GM12878 (cell line): ENCODE measurements around the gene CTNNB1. TPM values are rescaled to one million over a fixed set of nuclear protein-coding genes. Genes with fewer than 3 reads are reported as not detected.

Experiments
- ATAC-seq: fragments of 200-7000 bp; cut with Tn5 transposase; 3 replicates; pipeline ENCODE4 v1.9.1; 2020; ENCODE audit warnings: mild to moderate bottlenecking, moderate library complexity
- BruUV-seq: library from RNA; stranded (reverse); fragments of 400-500 nt; replicated peaks from 2 replicates; lab custom pipeline; 2021; lab: Mats Ljungman, UMichigan
- CTCF ChIA-PET: fragments of 300-600 bp; sonication (Branson Sonifier 250); formaldehyde crosslinking; extraction: SDS; loops from one replicate; lab custom pipeline; 2021; ENCODE audit warnings: inconsistent platforms; lab: Yijun Ruan, JAX
- POLR2A ChIA-PET: fragments of 350-600 bp; formaldehyde crosslinking; extraction: SDS; loops from one replicate; lab custom pipeline; 2021; ENCODE audit warnings: inconsistent platforms; lab: Charles Lee
- RAD21 ChIA-PET: fragments of 300-600 bp; sonication (Branson Sonifier 250); formaldehyde crosslinking; loops from one replicate; lab custom pipeline; 2023; ENCODE audit warnings: antibody characterized with exemption; ENCODE audit not compliant: unreplicated experiment; lab: Charles Lee
- SMC1A ChIA-PET: fragments of 300-600 bp; sonication (Branson Sonifier 250); formaldehyde crosslinking; loops from one replicate; lab custom pipeline; 2023; ENCODE audit not compliant: unreplicated experiment, uncharacterized antibody; lab: Charles Lee
- DNase-seq: peaks from one replicate; pipeline ENCODE4 v3.0.0-alpha.2; 2011; ENCODE audit warnings: low read depth, low spot score
- FAIRE-seq: peaks from 3 replicates; lab custom pipeline; 2011; peaks lifted over from hg19 to GRCh38; lab: Jason Lieb, UNC
- H2AFZ ChIP-seq: 2 replicates; pipeline ENCODE4 v1.6.0; 2011; ENCODE audit warnings: low read depth, low read length, control low read depth; ENCODE audit not compliant: control insufficient read depth
- H3K27ac ChIP-seq: 2 replicates; pipeline ENCODE4 v1.5.1; 2011; ENCODE audit warnings: control low read depth; ENCODE audit not compliant: control insufficient read depth, insufficient read depth
- H3K27me3 ChIP-seq, 2 experiments: replicated peaks in 1 of 2; 2 replicates each; pipeline versions ENCODE4 v1.6.0 to v1.6.1; 2011; ENCODE audit warnings: low read length in 1 of 2; ENCODE audit not compliant: control insufficient read depth in 2 of 2, insufficient read depth in 2 of 2
- H3K36me3 ChIP-seq, 2 experiments: 2 replicates each; pipeline ENCODE4 v1.5.1; 2011; ENCODE audit warnings: low read length in 1 of 2; ENCODE audit not compliant: control insufficient read depth in 2 of 2, insufficient read depth in 2 of 2
- H3K4me1 ChIP-seq: 2 replicates; pipeline ENCODE4 v1.6.1; 2011; ENCODE audit warnings: mild to moderate bottlenecking, low read length, moderate library complexity, mixed read lengths; ENCODE audit not compliant: control insufficient read depth, insufficient read depth
- H3K4me2 ChIP-seq: 2 replicates; pipeline ENCODE4 v1.6.0; 2011; ENCODE audit warnings: control low read depth; ENCODE audit not compliant: control insufficient read depth, insufficient read depth
- H3K4me3 ChIP-seq: fragments of 200-600 bp; sonication (generic); 2 replicates; pipeline ENCODE4 v1.5.1; 2016
- H3K79me2 ChIP-seq: 2 replicates; pipeline ENCODE4 v1.6.0; 2011; ENCODE audit warnings: low read length; ENCODE audit not compliant: control insufficient read depth, insufficient read depth
- H3K9ac ChIP-seq: 2 replicates; pipeline ENCODE4 v1.8.0; 2011; ENCODE audit warnings: low read length, control low read depth, mixed read lengths; ENCODE audit not compliant: control insufficient read depth, insufficient read depth
- H3K9me3 ChIP-seq: replicated peaks from 3 replicates; pipeline ENCODE4 v1.5.1; 2011; ENCODE audit warnings: mild to moderate bottlenecking, low read length; ENCODE audit not compliant: control insufficient read depth, insufficient read depth
- H4K20me1 ChIP-seq: 2 replicates; pipeline ENCODE4 v1.6.0; 2011; ENCODE audit not compliant: control insufficient read depth, insufficient read depth
- ATF7 ChIP-seq: fragments of 450-650 bp; IDR thresholded peaks from 2 replicates; pipeline ENCODE4 v1.6.1; 2016; ENCODE audit warnings: low read depth, mild to moderate bottlenecking
- BACH1 ChIP-seq: fragments of 450-650 bp; IDR thresholded peaks from 2 replicates; pipeline ENCODE4 v1.6.1; 2017; ENCODE audit warnings: mild to moderate bottlenecking, borderline replicate concordance
- CBX3 ChIP-seq: fragments of 200-600 bp; sonication (generic); IDR thresholded peaks from 2 replicates; pipeline ENCODE4 v1.6.1; 2016; ENCODE audit warnings: low read depth, borderline replicate concordance
- EP300 ChIP-seq, 2 experiments: fragments of 150-350 bp in 1 of 2; IDR thresholded peaks; 2 replicates each; pipeline ENCODE4 v1.6.1; 2011 to 2012; ENCODE audit warnings: low read depth in 2 of 2, low read length in 2 of 2, borderline replicate concordance in 1 of 2, improper control_type of control experiment in 1 of 2, inconsistent platforms in 1 of 2; ENCODE audit not compliant: control insufficient read depth in 1 of 2
- HDAC2 ChIP-seq: fragments of 200-600 bp; sonication (generic); IDR thresholded peaks from 2 replicates; pipeline ENCODE4 v1.6.1; 2017
- JUND ChIP-seq: IDR thresholded peaks from 2 replicates; pipeline ENCODE4 v1.6.1; 2012; ENCODE audit warnings: low read depth, mild to moderate bottlenecking, low read length, improper control_type of control experiment, moderate library complexity
- KAT2A ChIP-seq: conservative IDR thresholded peaks from 2 replicates; pipeline ENCODE4 v1.6.1; 2011; ENCODE audit warnings: low read depth, low read length; ENCODE audit not compliant: control insufficient read depth
- MTA2 ChIP-seq: fragments of 450-650 bp; IDR thresholded peaks from 2 replicates; pipeline ENCODE4 v1.6.1; 2016; ENCODE audit warnings: low read depth, mild to moderate bottlenecking, moderate library complexity
- NRF1 ChIP-seq: conservative IDR thresholded peaks from 2 replicates; pipeline ENCODE4 v1.6.1; 2011; ENCODE audit warnings: mild to moderate bottlenecking, low read depth, low read length, improper control_type of control experiment
- RB1 ChIP-seq: fragments of 450-650 bp; formaldehyde crosslinking; IDR thresholded peaks from 2 replicates; pipeline ENCODE4 v1.6.1; 2017; ENCODE audit warnings: mild to moderate bottlenecking, borderline replicate concordance
- SMAD1 ChIP-seq: fragments of 450-650 bp; IDR thresholded peaks from 2 replicates; pipeline ENCODE4 v1.6.1; 2018; ENCODE audit warnings: mild to moderate bottlenecking, low read depth; ENCODE audit not compliant: partially characterized antibody
- YY1 ChIP-seq: IDR thresholded peaks from 2 replicates; pipeline ENCODE4 v1.6.1; 2011; ENCODE audit warnings: low read depth, mild to moderate bottlenecking, low read length
- ZNF207 ChIP-seq: fragments of 450-650 bp; IDR thresholded peaks from 2 replicates; pipeline ENCODE4 v1.6.1; 2014; ENCODE audit warnings: antibody characterized with exemption, mild to moderate bottlenecking, borderline replicate concordance
- WGBS: methylation state at CpG from one replicate; pipeline ENCODE4 v1.1.6; 2016; ENCODE audit warnings: low lambda C conversion rate; ENCODE audit not compliant: insufficient replicate concordance, insufficient coverage; ENCODE audit errors: missing lambda C conversion rate; 5-methylcytosine and 5-hydroxymethylcytosine counted together
- in situ Hi-C: fragments of 300-500 bp; cut with MboI; formaldehyde crosslinking; loops from 9 replicates; pipeline ENCODE4 v1.14.3; 2018; ENCODE audit warnings: mixed read lengths
- intact Hi-C: fragments of 100-400 bp; cut with micrococcal nuclease; formaldehyde crosslinking; loops from one replicate; pipeline ENCODE4 v1.14.2; 2022; ENCODE audit not compliant: unreplicated experiment
- polyA plus RNA-seq, 11 experiments: library from polyadenylated mRNA; depleted of rRNA in 4 of 11; unstranded in 6 of 11; stranded (reverse) in 5 of 11; fragments of >200 nt; fragmentation: Nextera tagmentation in 4 of 11; fragmentation: Illumina TruSeq in 1 of 11; extraction: Ambion mirVana in 4 of 11; extraction: Trizol in 1 of 11; gene quantifications; 1 replicate in 1 of 11; 2 replicates in 10 of 11; pipeline versions ENCODE4 v1.2.1 to v1.2.3, GENCODE V29; 2011 to 2016; ENCODE audit warnings: inconsistent platforms in 2 of 11, missing spikeins in 2 of 11, low read depth in 1 of 11
- total RNA-seq, 4 experiments: library from RNA; depleted of rRNA in 3 of 4; stranded (reverse); fragments of >200 nt in 3 of 4; fragmentation: Illumina TruSeq in 1 of 4; extraction: Trizol in 1 of 4; gene quantifications; 2 replicates each; pipeline versions ENCODE4 v1.2.1 to v1.2.3, GENCODE V29; 2013 to 2021
- TF ChIP-seq, protein P1 (sequence below): fragments of 450-650 bp; conservative IDR thresholded peaks from 2 replicates; pipeline ENCODE4 v1.6.1; 2017; ENCODE audit warnings: mild to moderate bottlenecking, moderate library complexity
- TF ChIP-seq, protein P2 (sequence below): fragments of 450-650 bp; IDR thresholded peaks from 2 replicates; pipeline ENCODE4 v1.6.1; 2017; ENCODE audit warnings: low read depth, mild to moderate bottlenecking, moderate library complexity
- TF ChIP-seq, protein P3 (sequence below): fragments of 450-650 bp; IDR thresholded peaks from 2 replicates; pipeline ENCODE4 v1.6.1; 2017; ENCODE audit warnings: mild to moderate bottlenecking, low read depth, inconsistent platforms; ENCODE audit not compliant: poor library complexity, severe bottlenecking
- TF ChIP-seq, protein P4 (sequence below): IDR thresholded peaks from 2 replicates; pipeline ENCODE4 v1.6.1; 2011; ENCODE audit warnings: low read depth, mild to moderate bottlenecking, low read length, moderate library complexity, borderline replicate concordance; ENCODE audit errors: extremely low read depth

The CTNNB1 gene
- total and polyA plus RNA-seq, 10 of the 15 experiments (the other 5 are each of a cell fraction or from before 2014, with no cell fraction given), result 30.4 to 217 (median 138) TPM

DNA sequence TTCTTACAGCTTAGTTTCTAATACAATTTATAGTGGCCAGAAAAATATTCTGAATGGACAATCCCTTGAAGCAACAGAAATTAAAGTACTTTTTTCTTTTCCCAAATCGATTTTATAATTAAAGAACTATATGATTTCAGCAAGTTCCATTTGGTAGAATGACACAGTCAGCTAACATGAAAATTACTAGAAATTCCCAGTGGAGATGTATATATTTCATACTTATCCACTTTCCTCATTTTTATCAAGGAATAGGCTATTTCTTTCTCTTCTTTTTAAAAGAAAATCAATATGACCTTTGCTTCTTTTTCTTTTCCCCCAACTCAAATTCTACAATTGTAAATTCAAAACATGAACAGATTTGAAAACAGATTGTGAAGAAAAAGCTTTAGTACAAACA, 6.4 kb upstream of the CTNNB1 start:
- no TSS peak for BruUV-seq
- WGBS, result 0% methylated on average over 1 of the region's 1 CpG
- Histone ChIP-seq H3K36me3 (no peaks in the 10 kb centered on the region), H3K27ac (no peak overlapping the region), H3K27me3 (no peaks in the 10 kb centered on the region), H3K4me1 (peaks cover 10% of the 10 kb centered on the region), H3K4me2 (no peak overlapping the region), H3K9ac (no peak overlapping the region), H3K4me3 (no peak overlapping the region), H2AFZ (no peak overlapping the region), H3K9me3 (no peaks in the 10 kb centered on the region), H4K20me1 (no peaks in the 10 kb centered on the region), H3K79me2 (no peaks in the 10 kb centered on the region)
- DNase-seq (no peak), FAIRE-seq (no peak), ATAC-seq (no peak)
- TF ChIP-seq YY1 (no peak), JUND (no peak), ZNF207 (no peak), ATF7 (no peak), NRF1 (no peak), SMAD1 (no peak), BACH1 (no peak), EP300 (IDR thresholded peaks at IDR 0.05; ENCODE audit: borderline replicate concordance in 1 of 2, control insufficient read depth in 1 of 2, low read depth in 2 of 2, low read length in 2 of 2) (no peak), RB1 (no peak), MTA2 (no peak), HDAC2 (no peak), CBX3 (no peak), KAT2A (no peak)
- TF ChIP-seq, protein P1, sequence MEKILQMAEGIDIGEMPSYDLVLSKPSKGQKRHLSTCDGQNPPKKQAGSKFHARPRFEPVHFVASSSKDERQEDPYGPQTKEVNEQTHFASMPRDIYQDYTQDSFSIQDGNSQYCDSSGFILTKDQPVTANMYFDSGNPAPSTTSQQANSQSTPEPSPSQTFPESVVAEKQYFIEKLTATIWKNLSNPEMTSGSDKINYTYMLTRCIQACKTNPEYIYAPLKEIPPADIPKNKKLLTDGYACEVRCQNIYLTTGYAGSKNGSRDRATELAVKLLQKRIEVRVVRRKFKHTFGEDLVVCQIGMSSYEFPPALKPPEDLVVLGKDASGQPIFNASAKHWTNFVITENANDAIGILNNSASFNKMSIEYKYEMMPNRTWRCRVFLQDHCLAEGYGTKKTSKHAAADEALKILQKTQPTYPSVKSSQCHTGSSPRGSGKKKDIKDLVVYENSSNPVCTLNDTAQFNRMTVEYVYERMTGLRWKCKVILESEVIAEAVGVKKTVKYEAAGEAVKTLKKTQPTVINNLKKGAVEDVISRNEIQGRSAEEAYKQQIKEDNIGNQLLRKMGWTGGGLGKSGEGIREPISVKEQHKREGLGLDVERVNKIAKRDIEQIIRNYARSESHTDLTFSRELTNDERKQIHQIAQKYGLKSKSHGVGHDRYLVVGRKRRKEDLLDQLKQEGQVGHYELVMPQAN, result no peak
- TF ChIP-seq, protein P2, sequence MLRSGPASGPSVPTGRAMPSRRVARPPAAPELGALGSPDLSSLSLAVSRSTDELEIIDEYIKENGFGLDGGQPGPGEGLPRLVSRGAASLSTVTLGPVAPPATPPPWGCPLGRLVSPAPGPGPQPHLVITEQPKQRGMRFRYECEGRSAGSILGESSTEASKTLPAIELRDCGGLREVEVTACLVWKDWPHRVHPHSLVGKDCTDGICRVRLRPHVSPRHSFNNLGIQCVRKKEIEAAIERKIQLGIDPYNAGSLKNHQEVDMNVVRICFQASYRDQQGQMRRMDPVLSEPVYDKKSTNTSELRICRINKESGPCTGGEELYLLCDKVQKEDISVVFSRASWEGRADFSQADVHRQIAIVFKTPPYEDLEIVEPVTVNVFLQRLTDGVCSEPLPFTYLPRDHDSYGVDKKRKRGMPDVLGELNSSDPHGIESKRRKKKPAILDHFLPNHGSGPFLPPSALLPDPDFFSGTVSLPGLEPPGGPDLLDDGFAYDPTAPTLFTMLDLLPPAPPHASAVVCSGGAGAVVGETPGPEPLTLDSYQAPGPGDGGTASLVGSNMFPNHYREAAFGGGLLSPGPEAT, result no peak
- TF ChIP-seq, protein P3, sequence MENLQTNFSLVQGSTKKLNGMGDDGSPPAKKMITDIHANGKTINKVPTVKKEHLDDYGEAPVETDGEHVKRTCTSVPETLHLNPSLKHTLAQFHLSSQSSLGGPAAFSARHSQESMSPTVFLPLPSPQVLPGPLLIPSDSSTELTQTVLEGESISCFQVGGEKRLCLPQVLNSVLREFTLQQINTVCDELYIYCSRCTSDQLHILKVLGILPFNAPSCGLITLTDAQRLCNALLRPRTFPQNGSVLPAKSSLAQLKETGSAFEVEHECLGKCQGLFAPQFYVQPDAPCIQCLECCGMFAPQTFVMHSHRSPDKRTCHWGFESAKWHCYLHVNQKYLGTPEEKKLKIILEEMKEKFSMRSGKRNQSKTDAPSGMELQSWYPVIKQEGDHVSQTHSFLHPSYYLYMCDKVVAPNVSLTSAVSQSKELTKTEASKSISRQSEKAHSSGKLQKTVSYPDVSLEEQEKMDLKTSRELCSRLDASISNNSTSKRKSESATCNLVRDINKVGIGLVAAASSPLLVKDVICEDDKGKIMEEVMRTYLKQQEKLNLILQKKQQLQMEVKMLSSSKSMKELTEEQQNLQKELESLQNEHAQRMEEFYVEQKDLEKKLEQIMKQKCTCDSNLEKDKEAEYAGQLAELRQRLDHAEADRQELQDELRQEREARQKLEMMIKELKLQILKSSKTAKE, result no peak
- TF ChIP-seq, protein P4, sequence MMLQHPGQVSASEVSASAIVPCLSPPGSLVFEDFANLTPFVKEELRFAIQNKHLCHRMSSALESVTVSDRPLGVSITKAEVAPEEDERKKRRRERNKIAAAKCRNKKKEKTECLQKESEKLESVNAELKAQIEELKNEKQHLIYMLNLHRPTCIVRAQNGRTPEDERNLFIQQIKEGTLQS, result no peak
- in situ Hi-C loops (no loop called here), intact Hi-C loops (no loop called here)
- ChIA-PET SMC1A (interaction anchor here (0.7 to 1.8 kb wide), 3 partner anchors 10 to 281 kb away, joined by 3 to 4 read pairs (median 3); no protein-coding TSS in a partner anchor), POLR2A (no interaction called here), RAD21 (no interaction called here), CTCF (interaction anchor here (2.4 kb wide), 1 partner anchor 10 kb away, joined by 9 read pairs; no protein-coding TSS in a partner anchor)
